Measurements from ENCODE around the gene ZNF774.
"Not testable (repeated sequence)": the region's sequence is repeated elsewhere in the genome, so short reads cannot be mapped to it uniquely, and the experiment has no call there.

The ZNF774 gene

DNA sequence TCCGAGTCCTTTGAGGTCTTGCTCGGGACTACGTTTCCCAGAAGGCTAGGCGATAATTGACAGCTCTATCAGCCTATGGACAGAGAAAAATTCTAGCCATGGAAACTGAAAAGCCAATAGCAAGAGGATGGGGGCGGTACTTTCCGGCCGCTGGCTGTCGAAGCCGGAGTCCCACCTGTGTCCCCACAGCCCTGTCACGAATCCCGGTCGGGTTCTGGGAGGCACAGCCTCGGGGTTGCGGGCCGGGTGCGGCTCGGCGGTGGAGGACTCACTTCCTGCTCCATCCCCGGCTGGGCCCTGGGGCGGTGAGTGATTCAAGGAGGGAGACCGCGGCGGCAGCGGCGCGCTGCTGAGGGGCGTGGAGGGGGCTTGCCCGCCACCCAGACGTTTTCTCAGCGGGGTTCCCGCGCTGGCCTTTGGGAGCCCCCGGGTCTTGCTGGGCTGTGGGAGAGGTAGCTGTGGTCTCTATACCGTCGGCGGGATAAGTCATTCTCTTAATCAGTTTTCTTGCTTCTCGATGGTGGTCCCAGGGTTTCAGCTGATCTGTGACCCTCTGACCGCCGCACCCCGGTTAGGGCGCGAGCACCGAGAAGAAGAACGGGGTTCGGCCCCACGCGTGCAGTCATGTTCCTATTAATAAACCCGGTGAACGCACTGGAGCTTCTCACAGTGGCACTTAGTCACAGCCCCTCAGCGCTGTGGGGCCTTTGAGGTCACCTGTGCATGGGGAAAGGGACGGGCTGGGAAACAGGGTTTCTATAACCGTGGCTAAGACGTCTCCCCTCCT lies at the start of gene ZNF774:
Gene ZNF774, plus strand, starts transcription at position 178 of the 787 bp plus-strand sequence. CDS start 2,377 bp downstream, outside the sequence.
- H3K27ac ChIP-seq, result peak within 1 kb of the TSS; percentile 74

GRCh38 chr15:90305355-90305754 lies 46.7 kb upstream of the ZNF774 start:
- H3K27ac ChIP-seq; DNase-seq (ENCODE audit: low read depth, low spot score): not testable (repeated sequence)

More for the DNA sequence above, at the start of gene ZNF774:
- DNase-seq (ENCODE audit: low read depth, low spot score), result no peak

- DNase-seq (ENCODE audit: low read depth, low spot score), result no peak
- no peak overlapping the region for H3K27ac ChIP-seq
Measured at GRCh38 chr15:90305932-90306331, 46.2 kb upstream of the ZNF774 start.

DNA sequence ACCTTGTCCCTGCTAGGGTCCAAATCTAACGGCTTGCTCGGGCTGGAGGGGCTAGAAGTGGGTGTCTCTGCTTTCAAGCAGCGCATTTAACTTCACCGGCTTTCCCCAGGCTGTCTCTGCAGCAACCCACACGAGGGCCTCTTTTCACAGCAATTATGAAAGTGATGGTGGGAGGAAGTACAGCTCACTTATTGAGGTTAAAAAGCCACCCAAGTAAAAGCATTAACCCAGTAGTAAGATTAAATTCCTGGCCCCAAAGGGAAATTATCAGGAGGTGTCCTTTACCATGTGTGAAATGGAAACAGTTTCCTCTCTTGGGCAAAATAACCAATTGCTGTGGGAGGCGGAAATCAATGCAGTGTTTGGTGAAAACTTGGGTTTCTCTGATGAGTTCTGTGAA lies 45.5 kb upstream of the ZNF774 start:
- no peak for DNase-seq (ENCODE audit: low read depth, low spot score)
- no peak overlapping the region for H3K27ac ChIP-seq

DNA sequence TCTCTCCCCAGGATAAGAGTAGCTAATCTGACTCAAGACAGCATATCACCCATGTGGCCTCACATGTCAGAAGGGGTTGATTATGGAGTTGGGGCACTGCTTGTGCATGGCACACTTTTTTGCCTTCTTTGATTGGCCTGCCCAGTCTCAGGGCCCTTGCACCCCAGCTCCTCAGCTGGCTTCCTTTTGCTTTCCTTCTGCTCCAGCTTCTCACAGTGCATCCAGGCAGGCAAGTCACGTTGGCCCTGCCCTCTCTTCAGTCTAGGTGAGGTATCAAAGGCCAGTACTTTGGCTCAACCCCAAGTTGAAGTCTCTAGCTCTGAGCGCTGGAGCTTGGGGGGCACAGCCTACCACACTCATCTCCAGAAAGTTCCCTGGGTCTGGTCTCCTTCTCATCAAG lies 44.4 kb upstream of the ZNF774 start:
- no peak for DNase-seq (ENCODE audit: low read depth, low spot score)

DNA sequence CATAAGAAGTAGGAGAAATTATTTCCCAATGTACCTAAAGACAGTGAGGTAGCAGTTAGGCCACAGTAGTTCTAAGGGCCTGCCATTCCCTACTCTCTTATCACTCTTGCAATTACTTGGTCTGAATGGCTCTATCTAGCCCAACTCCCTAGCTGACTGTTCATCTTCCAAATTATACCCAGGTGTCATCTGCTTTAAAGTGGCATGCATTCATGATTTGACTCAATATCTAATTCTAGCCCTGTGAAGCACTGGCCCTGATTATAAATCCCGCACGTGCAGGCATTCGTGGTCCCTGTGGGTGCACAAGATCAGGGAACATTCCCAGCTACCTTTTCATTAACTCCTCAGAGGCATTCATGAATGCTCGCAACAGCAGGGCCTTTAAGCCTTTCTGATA lies 43.1 kb upstream of the ZNF774 start:
- H3K27ac ChIP-seq, result no peak overlapping the region
- no peak for DNase-seq (ENCODE audit: low read depth, low spot score)

More for the DNA sequence above, 44.4 kb upstream of the ZNF774 start:
- no peak overlapping the region for H3K27ac ChIP-seq

- no peak for DNase-seq (ENCODE audit: low read depth, low spot score)
- peak overlapping the region; percentile 53 for H3K27ac ChIP-seq
Measured at GRCh38 chr15:90315278-90315982, 36.7 kb upstream of the ZNF774 start.

GRCh38 chr15:90316139-90316538 lies 35.9 kb upstream of the ZNF774 start:
- no peak for DNase-seq (ENCODE audit: low read depth, low spot score)
- peak overlapping the region; percentile 53 for H3K27ac ChIP-seq

DNA sequence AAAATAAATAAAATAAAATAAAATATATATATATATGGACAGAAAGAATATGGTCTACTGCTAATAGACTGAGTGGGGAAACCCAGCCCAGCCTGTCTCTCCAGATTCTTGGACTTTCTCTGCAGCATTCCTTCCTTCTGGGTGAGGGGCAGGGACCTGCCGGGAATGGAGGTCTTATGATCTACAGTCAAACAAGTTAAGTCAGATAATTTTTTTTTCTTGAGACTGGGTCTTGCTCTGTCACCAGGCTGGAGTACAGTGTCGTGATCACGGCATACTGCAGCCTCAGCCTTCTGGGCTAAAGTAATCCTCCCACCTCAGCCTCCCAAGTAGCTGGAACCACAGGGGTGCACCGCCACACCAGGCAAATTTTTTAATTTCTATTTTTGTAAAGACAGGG lies 33.5 kb upstream of the ZNF774 start:
- H3K27ac ChIP-seq, result no peak overlapping the region
- DNase-seq (ENCODE audit: low read depth, low spot score), result no peak

DNA sequence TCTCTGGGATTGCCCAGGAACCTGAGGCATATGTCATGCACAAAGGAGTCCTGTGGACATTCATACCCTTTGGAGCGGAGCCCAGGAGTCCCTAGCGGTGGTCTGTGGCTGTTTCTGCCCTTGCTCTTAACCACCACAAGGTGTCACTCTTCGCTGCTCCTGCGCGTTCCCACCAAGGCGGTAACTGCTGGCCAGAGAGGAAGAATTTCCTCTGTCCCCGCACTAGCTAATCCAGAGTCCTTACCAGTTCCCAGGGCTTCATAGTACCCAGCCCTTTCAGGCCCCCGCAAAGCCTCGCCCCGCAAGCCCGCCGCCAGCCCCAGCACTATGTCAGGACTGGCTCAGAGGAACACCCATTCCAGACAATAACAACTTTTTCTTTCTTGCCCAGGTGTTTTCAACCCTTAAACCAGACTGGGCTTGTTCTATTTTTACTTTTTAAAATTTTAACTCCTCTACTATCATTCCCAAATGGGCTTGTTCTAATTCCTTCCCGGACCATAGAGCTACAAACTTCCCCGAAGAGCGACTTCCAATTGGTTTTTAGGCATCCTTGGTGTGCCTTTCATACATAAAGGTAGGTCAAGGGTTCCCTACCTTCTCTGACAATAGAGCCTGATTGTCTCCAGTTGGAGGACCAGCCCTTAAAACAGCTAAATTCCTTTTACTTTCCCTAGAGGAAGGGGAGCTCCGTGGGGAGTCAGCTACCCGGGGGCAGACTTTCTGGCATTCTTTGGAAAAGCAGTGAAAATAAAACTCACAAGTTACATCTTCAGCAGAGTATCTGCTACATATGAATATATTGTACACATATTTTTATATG lies 31.8 kb upstream of the ZNF774 start:
- peak overlapping the region; percentile 37 for H3K27ac ChIP-seq
- DNase-seq (ENCODE audit: low read depth, low spot score), result peak; percentile 49

DNA sequence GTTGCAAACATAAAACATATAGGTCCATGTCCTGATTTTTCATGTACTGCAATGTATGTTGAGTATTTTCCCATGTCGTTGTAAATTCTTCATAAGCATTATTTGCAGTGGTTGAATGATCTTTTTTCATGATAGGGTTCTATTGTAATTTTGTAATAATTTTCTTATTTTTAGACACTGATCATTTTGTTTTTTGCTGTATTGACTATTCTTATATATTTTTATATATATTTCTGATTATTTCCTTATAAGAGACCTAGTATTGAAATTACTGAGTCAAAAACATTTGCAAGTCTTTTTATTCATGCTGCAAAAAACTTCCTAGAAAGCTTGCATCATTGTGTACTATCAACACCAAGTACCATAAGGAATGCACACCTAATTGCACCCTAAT lies 31.2 kb upstream of the ZNF774 start:
- no peak for DNase-seq (ENCODE audit: low read depth, low spot score)
- H3K27ac ChIP-seq, result peak overlapping the region; percentile 37

DNA sequence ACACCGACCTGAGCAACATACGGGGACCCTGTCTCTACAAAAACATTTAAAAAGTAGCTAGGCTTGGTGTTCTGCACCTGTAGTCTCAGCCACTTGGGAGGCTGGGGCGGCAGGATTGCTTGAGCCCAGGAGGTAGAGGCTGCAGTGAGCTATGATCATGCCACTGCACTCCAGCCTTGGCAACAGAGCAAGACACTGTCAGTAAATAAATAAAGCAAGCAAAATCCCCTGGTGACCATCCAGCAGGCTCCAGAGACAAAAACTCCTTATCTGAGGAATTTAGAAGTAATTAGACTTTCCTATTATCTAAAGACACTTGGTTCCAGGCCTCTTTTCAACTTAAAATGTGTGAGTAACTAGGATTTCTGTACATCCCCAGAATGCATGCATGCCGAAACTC lies 29.5 kb upstream of the ZNF774 start:
- no peak overlapping the region for H3K27ac ChIP-seq
- DNase-seq (ENCODE audit: low read depth, low spot score), result no peak

DNA sequence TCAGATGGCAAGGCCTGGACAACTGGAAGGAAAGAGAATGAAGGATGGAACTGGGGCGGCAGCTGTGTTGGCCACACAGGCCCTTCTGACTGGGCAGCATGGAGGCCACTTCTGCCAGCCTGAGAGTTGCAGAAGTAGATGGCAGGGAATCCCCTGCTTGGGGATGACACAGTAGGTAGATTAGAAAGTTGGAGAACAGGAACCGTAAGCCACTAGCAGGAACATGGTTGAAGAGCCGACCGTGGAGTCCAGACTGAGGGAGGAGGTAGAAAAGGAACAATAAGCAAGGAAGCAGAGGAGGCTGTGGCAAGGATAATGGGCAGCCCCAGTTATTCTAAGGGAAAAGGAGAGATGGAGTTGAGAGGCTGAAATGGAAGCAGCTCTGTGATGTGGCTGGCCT lies 26.4 kb upstream of the ZNF774 start:
- no peak overlapping the region for H3K27ac ChIP-seq
- DNase-seq (ENCODE audit: low read depth, low spot score), result no peak

DNA sequence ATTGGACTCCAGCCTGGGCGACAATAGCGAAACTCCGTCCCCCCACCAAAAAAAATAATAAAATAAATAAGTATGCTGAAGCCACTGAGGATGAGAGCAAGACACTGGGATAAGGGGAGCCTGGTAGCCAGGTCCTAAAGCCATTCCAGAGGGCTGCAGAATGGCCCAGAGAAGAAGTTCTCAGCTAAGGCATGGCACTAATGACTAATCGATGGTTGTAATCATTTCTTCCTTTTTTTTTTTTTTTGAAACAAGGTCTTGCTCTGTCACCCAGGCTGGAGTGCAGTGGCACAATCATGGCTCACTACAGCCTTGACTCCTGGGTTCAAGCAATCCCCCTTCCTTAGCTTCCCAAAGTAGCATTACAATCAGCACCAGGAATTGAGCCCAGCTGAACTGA lies 25.6 kb upstream of the ZNF774 start:
- no peak overlapping the region for H3K27ac ChIP-seq
- DNase-seq (ENCODE audit: low read depth, low spot score), result no peak

- DNase-seq (ENCODE audit: low read depth, low spot score), result no peak
- H3K27ac ChIP-seq, result no peak overlapping the region
Measured at GRCh38 chr15:90327311-90327710, 24.8 kb upstream of the ZNF774 start.

- H3K27ac ChIP-seq, result peak overlapping the region; percentile 91
- no peak for DNase-seq (ENCODE audit: low read depth, low spot score)
Measured at GRCh38 chr15:90334304-90334731, 17.8 kb upstream of the ZNF774 start.

- H3K27ac ChIP-seq, result peak overlapping the region; percentile 91
- peak; percentile 78 for DNase-seq (ENCODE audit: low read depth, low spot score)
Measured at GRCh38 chr15:90336705-90337141, 15.4 kb upstream of the ZNF774 start.

GRCh38 chr15:90337256-90337655 lies 14.8 kb upstream of the ZNF774 start:
- peak; percentile 73 for DNase-seq (ENCODE audit: low read depth, low spot score)

DNA sequence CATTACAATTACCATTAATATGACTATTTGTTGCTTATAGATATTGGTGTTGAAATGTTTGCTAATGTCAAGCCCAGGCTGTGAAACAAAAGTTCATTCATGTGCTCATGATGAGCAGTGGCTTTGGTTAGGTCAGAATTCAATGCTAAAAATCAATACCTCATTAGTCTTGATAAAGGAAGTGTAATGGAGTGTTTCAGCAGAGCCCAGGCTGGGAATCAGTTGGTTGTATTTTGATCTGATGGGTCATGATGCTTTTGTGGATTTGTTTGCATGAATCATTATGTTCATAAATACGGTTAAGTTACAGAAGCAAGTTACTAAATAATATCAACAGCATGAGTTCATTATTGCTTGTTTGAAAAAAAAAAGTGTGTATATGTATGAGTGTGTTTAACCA lies 13.6 kb upstream of the ZNF774 start:
- H3K27ac ChIP-seq, result peak overlapping the region; percentile 91

More at GRCh38 chr15:90337256-90337655, 14.8 kb upstream of the ZNF774 start:
- H3K27ac ChIP-seq, result peak overlapping the region; percentile 91

GRCh38 chr15:90340345-90340744 lies 11.7 kb upstream of the ZNF774 start:
- H3K27ac ChIP-seq, result no peak overlapping the region
- DNase-seq (ENCODE audit: low read depth, low spot score), result no peak

More for the DNA sequence above, 13.6 kb upstream of the ZNF774 start:
- DNase-seq (ENCODE audit: low read depth, low spot score), result no peak
